Chondrocyte (in vitro differentiated cells): ENCODE measurements around the gene OR8K5. TPM values are rescaled to one million over a fixed set of nuclear protein-coding genes. Genes with fewer than 3 reads are reported as not detected.

ENCODE experiments used
- DNase-seq: peaks from one replicate; pipeline ENCODE4 v3.0.0; 2021; ENCODE audit warnings: mixed read lengths, low spot score
- H3K27ac Mint-ChIP-seq: one replicate; pipeline ENCODE4 v1.8.0; 2021; ENCODE audit warnings: mild to moderate bottlenecking, moderate library complexity, mixed read lengths; ENCODE audit not compliant: unreplicated experiment
- H3K27me3 Mint-ChIP-seq: 2 replicates; pipeline ENCODE4 v1.8.0; 2021; ENCODE audit warnings: low read depth, mixed read lengths
- H3K36me3 Mint-ChIP-seq: 2 replicates; pipeline ENCODE4 v1.8.0; 2021; ENCODE audit warnings: low read depth, mixed read lengths
- H3K4me1 Mint-ChIP-seq: 2 replicates; pipeline ENCODE4 v1.8.0; 2021; ENCODE audit warnings: low read depth, mild to moderate bottlenecking, mixed read lengths
- H3K4me3 Mint-ChIP-seq: one replicate; pipeline ENCODE4 v1.8.0; 2021; ENCODE audit warnings: mild to moderate bottlenecking, moderate library complexity, mixed read lengths; ENCODE audit not compliant: unreplicated experiment
- H3K9me3 Mint-ChIP-seq: 2 replicates; pipeline ENCODE4 v1.8.0; 2021; ENCODE audit warnings: low read depth, mixed read lengths
- long read RNA-seq: library from polyadenylated mRNA; stranded (forward); transcript quantifications from one replicate; pipeline ENCODE4 v2.0.0, GENCODE V29; 2021
- total RNA-seq: library from RNA; stranded (reverse); gene quantifications from 3 replicates; pipeline ENCODE4 v1.2.1, GENCODE V29; 2021
- TF ChIP-seq, protein P1 (sequence below): fragments of 200-600 bp; sonication (generic); IDR thresholded peaks from 2 replicates; pipeline ENCODE4 v1.5.0; 2021; ENCODE audit warnings: antibody characterized with exemption, mild to moderate bottlenecking, moderate library complexity

OR8K5 gene, protein sequence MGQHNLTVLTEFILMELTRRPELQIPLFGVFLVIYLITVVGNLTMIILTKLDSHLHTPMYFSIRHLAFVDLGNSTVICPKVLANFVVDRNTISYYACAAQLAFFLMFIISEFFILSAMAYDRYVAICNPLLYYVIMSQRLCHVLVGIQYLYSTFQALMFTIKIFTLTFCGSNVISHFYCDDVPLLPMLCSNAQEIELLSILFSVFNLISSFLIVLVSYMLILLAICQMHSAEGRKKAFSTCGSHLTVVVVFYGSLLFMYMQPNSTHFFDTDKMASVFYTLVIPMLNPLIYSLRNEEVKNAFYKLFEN
- total RNA-seq = not detected in 3 replicates
- long read RNA-seq = 0 reads

DNA sequence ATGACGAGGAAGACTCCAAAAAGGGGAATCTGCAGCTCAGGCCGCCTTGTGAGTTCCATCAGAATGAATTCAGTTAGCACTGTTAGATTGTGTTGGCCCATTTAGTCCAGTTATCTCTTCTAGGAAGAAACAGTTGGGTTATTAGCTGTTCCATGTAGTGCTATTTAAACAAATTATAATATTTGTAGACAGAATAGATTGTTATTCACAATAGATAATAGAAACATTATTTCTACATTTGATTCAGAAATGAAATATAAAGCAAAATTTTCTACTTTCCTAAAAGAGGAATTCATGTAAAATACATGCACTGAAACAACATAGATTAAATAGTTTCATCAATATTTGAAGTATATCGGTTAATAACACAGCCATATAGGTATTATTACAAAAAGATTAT is at the start of gene OR8K5:
Gene OR8K5 (minus strand): TSS at position 101 of the 400 bp plus-strand sequence. CDS start 0 bp downstream, at position 101.
- no peak within 1 kb of the TSS for H3K4me3 Mint-ChIP-seq
- peaks cover 24% of the 10 kb centered on the region for H3K9me3 Mint-ChIP-seq
- DNase-seq = no peak
- no peaks in the 10 kb centered on the region for H3K4me1 Mint-ChIP-seq
- no peak within 1 kb of the TSS for H3K27ac Mint-ChIP-seq
- H3K27me3 Mint-ChIP-seq = no peaks in the 10 kb centered on the region
- TF ChIP-seq, protein P1, sequence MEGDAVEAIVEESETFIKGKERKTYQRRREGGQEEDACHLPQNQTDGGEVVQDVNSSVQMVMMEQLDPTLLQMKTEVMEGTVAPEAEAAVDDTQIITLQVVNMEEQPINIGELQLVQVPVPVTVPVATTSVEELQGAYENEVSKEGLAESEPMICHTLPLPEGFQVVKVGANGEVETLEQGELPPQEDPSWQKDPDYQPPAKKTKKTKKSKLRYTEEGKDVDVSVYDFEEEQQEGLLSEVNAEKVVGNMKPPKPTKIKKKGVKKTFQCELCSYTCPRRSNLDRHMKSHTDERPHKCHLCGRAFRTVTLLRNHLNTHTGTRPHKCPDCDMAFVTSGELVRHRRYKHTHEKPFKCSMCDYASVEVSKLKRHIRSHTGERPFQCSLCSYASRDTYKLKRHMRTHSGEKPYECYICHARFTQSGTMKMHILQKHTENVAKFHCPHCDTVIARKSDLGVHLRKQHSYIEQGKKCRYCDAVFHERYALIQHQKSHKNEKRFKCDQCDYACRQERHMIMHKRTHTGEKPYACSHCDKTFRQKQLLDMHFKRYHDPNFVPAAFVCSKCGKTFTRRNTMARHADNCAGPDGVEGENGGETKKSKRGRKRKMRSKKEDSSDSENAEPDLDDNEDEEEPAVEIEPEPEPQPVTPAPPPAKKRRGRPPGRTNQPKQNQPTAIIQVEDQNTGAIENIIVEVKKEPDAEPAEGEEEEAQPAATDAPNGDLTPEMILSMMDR = no peak
- no peaks in the 10 kb centered on the region for H3K36me3 Mint-ChIP-seq

- Mint-ChIP-seq H3K27me3 (peaks cover 2% of the 10 kb centered on the region), H3K36me3 (no peaks in the 10 kb centered on the region), H3K4me1 (no peaks in the 10 kb centered on the region), H3K27ac (no peak overlapping the region), H3K9me3 (peaks cover 6% of the 10 kb centered on the region), H3K4me3 (no peak overlapping the region)
- no peak for DNase-seq
- TF ChIP-seq, protein P1 = no peak
Observed at GRCh38 chr11:56207790-56208189, 47.7 kb upstream of the OR8K5 start.

DNA sequence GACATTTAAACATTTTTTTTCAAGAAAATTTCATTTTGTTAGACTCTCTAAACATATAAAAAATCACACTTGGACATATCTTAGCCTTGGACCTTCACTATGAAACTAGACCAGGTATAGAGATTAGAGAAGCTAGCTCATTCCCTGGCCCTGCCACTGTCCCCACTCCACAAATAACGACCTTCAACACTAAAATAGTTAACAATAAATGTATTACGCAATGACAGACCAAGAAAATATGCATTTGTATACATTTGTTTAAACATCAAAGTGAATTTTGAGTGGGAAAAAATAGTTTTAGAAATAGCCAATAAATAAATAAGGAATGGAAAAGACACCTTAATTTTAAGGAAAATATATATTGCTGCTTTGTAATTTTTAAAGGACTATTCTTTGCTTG is 37.2 kb upstream of the OR8K5 start:
- H3K27ac Mint-ChIP-seq = no peak overlapping the region
- no peaks in the 10 kb centered on the region for H3K27me3 Mint-ChIP-seq
- TF ChIP-seq, protein P1 = no peak
- no peaks in the 10 kb centered on the region for H3K4me1 Mint-ChIP-seq
- no peak overlapping the region for H3K4me3 Mint-ChIP-seq
- DNase-seq = no peak
- H3K36me3 Mint-ChIP-seq = no peaks in the 10 kb centered on the region
- peaks cover 5% of the 10 kb centered on the region for H3K9me3 Mint-ChIP-seq

DNA sequence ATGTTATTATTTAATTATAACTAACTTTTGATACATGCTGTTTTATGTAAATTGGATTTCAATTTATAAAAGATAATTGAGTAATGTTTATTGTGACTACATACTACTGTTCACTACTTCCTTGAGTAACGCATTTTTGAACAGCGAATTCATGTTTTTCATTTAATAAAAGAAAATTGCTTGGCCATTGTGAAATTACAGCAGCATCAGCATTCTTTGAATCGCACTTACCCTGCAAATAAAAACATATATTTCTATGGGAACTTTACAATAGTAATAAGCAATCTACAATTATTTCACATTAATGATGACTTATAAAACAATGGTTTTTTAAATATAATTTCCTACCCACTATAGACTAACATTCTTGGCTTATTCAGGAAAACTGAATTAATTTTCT is 36.6 kb upstream of the OR8K5 start:
- TF ChIP-seq, protein P1 = no peak
- H3K4me1 Mint-ChIP-seq = no peaks in the 10 kb centered on the region
- peaks cover 7% of the 10 kb centered on the region for H3K9me3 Mint-ChIP-seq
- no peak for DNase-seq
- H3K27me3 Mint-ChIP-seq = no peaks in the 10 kb centered on the region
- H3K27ac Mint-ChIP-seq = no peak overlapping the region
- no peak overlapping the region for H3K4me3 Mint-ChIP-seq
- H3K36me3 Mint-ChIP-seq = no peaks in the 10 kb centered on the region

GRCh38 chr11:56188602-56189001 is 28.5 kb upstream of the OR8K5 start:
- no peak for DNase-seq
- no peaks in the 10 kb centered on the region for H3K36me3 Mint-ChIP-seq
- H3K27me3 Mint-ChIP-seq = no peaks in the 10 kb centered on the region
- no peak overlapping the region for H3K27ac Mint-ChIP-seq
- no peak overlapping the region for H3K4me3 Mint-ChIP-seq
- H3K4me1 Mint-ChIP-seq = no peaks in the 10 kb centered on the region
- peaks cover 17% of the 10 kb centered on the region for H3K9me3 Mint-ChIP-seq
- TF ChIP-seq, protein P1 = no peak
